ENCODE data around the gene BCL2L13. TPM values are rescaled to one million over a fixed set of nuclear protein-coding genes. Genes with fewer than 3 reads are reported as not detected.

Gene BCL2L13
- polyA plus RNA-seq, 1 donor from 2014 or later: 20.8 TPM

DNA sequence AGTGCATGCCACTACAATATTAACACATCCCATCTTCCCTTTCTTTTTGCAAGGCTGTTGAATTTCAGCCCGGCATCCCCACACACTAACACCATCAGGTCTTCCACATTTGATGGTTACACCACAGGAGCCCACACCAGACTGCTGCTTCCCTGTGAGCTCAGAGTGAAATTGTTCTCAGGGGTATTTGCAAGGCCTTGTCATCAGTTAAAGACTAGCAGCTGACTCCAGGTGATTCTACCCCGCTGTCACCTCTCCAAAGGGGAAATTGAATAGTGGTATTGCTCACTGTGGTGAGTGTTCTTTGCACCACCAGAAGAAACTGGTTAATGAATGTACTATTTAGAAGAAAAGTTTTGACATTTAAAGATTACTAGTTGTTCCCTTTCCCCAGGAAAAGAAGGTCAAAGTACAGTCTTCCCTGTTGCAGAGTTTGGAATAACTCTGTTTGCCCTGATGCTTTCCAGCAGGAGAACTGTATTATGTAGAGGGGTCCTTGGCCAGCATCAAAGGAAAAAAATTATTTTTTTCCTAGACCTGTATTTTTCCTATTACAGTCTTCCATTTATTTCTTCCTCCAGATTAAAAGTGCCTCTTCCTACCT, 93.8 kb downstream of the BCL2L13 start:
- no peak overlapping the region for H3K27ac ChIP-seq (ENCODE audit: low read length)
- H3K9me3 ChIP-seq (ENCODE audit: low read length): no peaks in the 10 kb centered on the region
- H3F3A ChIP-seq (ENCODE audit: insufficient read depth, low read length, poor library complexity, severe bottlenecking): no peaks in the 10 kb centered on the region
- H3K27me3 ChIP-seq (ENCODE audit: insufficient read depth, low read depth, low read length): no peaks in the 10 kb centered on the region
- H3K4me2 ChIP-seq (ENCODE audit: low read length): no peak overlapping the region
- H3K9me2 ChIP-seq (ENCODE audit: insufficient read depth, low read length): no peaks in the 10 kb centered on the region
- no peak overlapping the region for H3K4me3 ChIP-seq (ENCODE audit: low read length)
- H2AFZ ChIP-seq (ENCODE audit: low read depth, low read length): no peak overlapping the region
- no peaks in the 10 kb centered on the region for H3K36me3 ChIP-seq (ENCODE audit: insufficient read depth, low read length)
- H3K9ac ChIP-seq (ENCODE audit: low read length): no peak overlapping the region
- no peaks in the 10 kb centered on the region for H4K20me1 ChIP-seq (ENCODE audit: insufficient read depth)
- H3K79me2 ChIP-seq (replicated peaks; ENCODE audit: insufficient read depth, low read length): no peaks in the 10 kb centered on the region
- TF ChIP-seq MXI1 (conservative IDR thresholded peaks at IDR 0.05; ENCODE audit: poor library complexity, severe bottlenecking): no peak
- no peak for TF ChIP-seq EP300 (conservative IDR thresholded peaks at IDR 0.05; ENCODE audit: poor library complexity, severe bottlenecking)
- TF ChIP-seq, protein P1, sequence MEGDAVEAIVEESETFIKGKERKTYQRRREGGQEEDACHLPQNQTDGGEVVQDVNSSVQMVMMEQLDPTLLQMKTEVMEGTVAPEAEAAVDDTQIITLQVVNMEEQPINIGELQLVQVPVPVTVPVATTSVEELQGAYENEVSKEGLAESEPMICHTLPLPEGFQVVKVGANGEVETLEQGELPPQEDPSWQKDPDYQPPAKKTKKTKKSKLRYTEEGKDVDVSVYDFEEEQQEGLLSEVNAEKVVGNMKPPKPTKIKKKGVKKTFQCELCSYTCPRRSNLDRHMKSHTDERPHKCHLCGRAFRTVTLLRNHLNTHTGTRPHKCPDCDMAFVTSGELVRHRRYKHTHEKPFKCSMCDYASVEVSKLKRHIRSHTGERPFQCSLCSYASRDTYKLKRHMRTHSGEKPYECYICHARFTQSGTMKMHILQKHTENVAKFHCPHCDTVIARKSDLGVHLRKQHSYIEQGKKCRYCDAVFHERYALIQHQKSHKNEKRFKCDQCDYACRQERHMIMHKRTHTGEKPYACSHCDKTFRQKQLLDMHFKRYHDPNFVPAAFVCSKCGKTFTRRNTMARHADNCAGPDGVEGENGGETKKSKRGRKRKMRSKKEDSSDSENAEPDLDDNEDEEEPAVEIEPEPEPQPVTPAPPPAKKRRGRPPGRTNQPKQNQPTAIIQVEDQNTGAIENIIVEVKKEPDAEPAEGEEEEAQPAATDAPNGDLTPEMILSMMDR (IDR thresholded peaks at IDR 0.05; ENCODE audit: poor library complexity, severe bottlenecking): no peak
- TF ChIP-seq EZH2 (IDR thresholded peaks at IDR 0.05; ENCODE audit: borderline replicate concordance, insufficient read depth, low read length, poor library complexity, severe bottlenecking): no peak
- no peak for TF ChIP-seq TAF1 (IDR thresholded peaks at IDR 0.05; ENCODE audit: low read depth)
- no peak for TF ChIP-seq POLR2AphosphoS5 (IDR thresholded peaks at IDR 0.05)
- TF ChIP-seq, protein P2, sequence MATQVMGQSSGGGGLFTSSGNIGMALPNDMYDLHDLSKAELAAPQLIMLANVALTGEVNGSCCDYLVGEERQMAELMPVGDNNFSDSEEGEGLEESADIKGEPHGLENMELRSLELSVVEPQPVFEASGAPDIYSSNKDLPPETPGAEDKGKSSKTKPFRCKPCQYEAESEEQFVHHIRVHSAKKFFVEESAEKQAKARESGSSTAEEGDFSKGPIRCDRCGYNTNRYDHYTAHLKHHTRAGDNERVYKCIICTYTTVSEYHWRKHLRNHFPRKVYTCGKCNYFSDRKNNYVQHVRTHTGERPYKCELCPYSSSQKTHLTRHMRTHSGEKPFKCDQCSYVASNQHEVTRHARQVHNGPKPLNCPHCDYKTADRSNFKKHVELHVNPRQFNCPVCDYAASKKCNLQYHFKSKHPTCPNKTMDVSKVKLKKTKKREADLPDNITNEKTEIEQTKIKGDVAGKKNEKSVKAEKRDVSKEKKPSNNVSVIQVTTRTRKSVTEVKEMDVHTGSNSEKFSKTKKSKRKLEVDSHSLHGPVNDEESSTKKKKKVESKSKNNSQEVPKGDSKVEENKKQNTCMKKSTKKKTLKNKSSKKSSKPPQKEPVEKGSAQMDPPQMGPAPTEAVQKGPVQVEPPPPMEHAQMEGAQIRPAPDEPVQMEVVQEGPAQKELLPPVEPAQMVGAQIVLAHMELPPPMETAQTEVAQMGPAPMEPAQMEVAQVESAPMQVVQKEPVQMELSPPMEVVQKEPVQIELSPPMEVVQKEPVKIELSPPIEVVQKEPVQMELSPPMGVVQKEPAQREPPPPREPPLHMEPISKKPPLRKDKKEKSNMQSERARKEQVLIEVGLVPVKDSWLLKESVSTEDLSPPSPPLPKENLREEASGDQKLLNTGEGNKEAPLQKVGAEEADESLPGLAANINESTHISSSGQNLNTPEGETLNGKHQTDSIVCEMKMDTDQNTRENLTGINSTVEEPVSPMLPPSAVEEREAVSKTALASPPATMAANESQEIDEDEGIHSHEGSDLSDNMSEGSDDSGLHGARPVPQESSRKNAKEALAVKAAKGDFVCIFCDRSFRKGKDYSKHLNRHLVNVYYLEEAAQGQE (IDR thresholded peaks at IDR 0.05; ENCODE audit: borderline replicate concordance): no peak
- no peak for TF ChIP-seq RAD21 (conservative IDR thresholded peaks at IDR 0.05)

DNA sequence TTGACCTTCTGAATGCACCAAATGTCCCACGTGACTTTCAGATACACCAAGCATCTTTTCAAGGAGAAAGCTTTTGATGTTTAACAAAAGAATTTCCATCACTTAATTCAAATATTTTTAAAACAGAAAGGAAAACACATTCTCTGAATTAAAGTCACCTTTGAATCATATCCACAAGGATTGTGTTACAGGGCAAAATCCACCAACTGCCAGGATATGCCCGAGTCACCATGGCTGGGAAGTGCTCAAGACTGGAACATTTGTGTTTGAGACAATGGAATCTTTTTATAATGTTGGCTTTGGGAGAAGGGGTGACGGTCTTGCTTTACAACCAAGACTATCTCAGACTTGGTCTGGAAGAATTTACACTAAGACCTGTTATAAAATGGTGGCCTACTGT, 94.9 kb downstream of the BCL2L13 start:
- H3F3A ChIP-seq (ENCODE audit: insufficient read depth, low read length, poor library complexity, severe bottlenecking): no peaks in the 10 kb centered on the region
- no peaks in the 10 kb centered on the region for H3K79me2 ChIP-seq (replicated peaks; ENCODE audit: insufficient read depth, low read length)
- TF ChIP-seq RAD21 (conservative IDR thresholded peaks at IDR 0.05): no peak
- TF ChIP-seq TAF1 (IDR thresholded peaks at IDR 0.05; ENCODE audit: low read depth): no peak
- TF ChIP-seq, protein P2 (IDR thresholded peaks at IDR 0.05; ENCODE audit: borderline replicate concordance): no peak
- no peak for TF ChIP-seq POLR2AphosphoS5 (IDR thresholded peaks at IDR 0.05)
- no peak for TF ChIP-seq EP300 (conservative IDR thresholded peaks at IDR 0.05; ENCODE audit: poor library complexity, severe bottlenecking)
- no peak for TF ChIP-seq SMC3 (conservative IDR thresholded peaks at IDR 0.05; ENCODE audit: poor library complexity)
- TF ChIP-seq, protein P1 (IDR thresholded peaks at IDR 0.05; ENCODE audit: poor library complexity, severe bottlenecking): no peak
- TF ChIP-seq MXI1 (conservative IDR thresholded peaks at IDR 0.05; ENCODE audit: poor library complexity, severe bottlenecking): no peak
- TF ChIP-seq EZH2 (IDR thresholded peaks at IDR 0.05; ENCODE audit: borderline replicate concordance, insufficient read depth, low read length, poor library complexity, severe bottlenecking): no peak
- no peaks in the 10 kb centered on the region for H4K20me1 ChIP-seq (ENCODE audit: insufficient read depth)
- no peaks in the 10 kb centered on the region for H3K9me2 ChIP-seq (ENCODE audit: insufficient read depth, low read length)
- H3K36me3 ChIP-seq (ENCODE audit: insufficient read depth, low read length): no peaks in the 10 kb centered on the region
- H3K9me3 ChIP-seq (ENCODE audit: low read length): no peaks in the 10 kb centered on the region
- no peak overlapping the region for H3K4me3 ChIP-seq (ENCODE audit: low read length)
- H2AFZ ChIP-seq (ENCODE audit: low read depth, low read length): no peak overlapping the region
- no peaks in the 10 kb centered on the region for H3K27me3 ChIP-seq (ENCODE audit: insufficient read depth, low read depth, low read length)
- no peak overlapping the region for H3K9ac ChIP-seq (ENCODE audit: low read length)
- H3K27ac ChIP-seq (ENCODE audit: low read length): no peak overlapping the region
- H3K4me2 ChIP-seq (ENCODE audit: low read length): no peak overlapping the region

Measured in neural cell (in vitro differentiated cells).